Stomach smooth muscle (tissue), 2 donors: ENCODE results near the gene TRUB1.

ENCODE experiments used
- H3K27ac ChIP-seq: one replicate; pipeline ENCODE4 v1.7.0; 2013; ENCODE audit warnings: mild to moderate bottlenecking, low read length, inconsistent platforms
- H3K27me3 ChIP-seq, 2 donors: one replicate each; pipeline ENCODE4 v1.7.0; 2013; ENCODE audit warnings: low read length in 2 of 2; ENCODE audit not compliant: insufficient read depth in 2 of 2, control insufficient read depth in 1 of 2
- H3K36me3 ChIP-seq, 2 donors: one replicate each; pipeline ENCODE4 v1.7.0; 2013; ENCODE audit warnings: low read length in 2 of 2; ENCODE audit not compliant: control insufficient read depth in 2 of 2, insufficient read depth in 2 of 2
- H3K4me1 ChIP-seq: one replicate; pipeline ENCODE4 v1.7.0; 2013; ENCODE audit warnings: low read length; ENCODE audit not compliant: control insufficient read depth, insufficient read depth
- H3K4me3 ChIP-seq, 2 donors: one replicate each; pipeline ENCODE4 v1.7.0; 2013; ENCODE audit warnings: low read length in 2 of 2
- H3K9ac ChIP-seq, 2 donors: one replicate each; pipeline ENCODE4 v1.7.0; 2013; ENCODE audit warnings: low read length in 2 of 2, mild to moderate bottlenecking in 1 of 2
- H3K9me3 ChIP-seq, 2 donors: one replicate each; pipeline ENCODE4 v1.7.0; 2013; ENCODE audit warnings: low read length in 2 of 2; ENCODE audit not compliant: control insufficient read depth in 2 of 2
- donor health status: healthy.
- donor health status: Pancreatic carcinoma.

The TRUB1 gene

DNA sequence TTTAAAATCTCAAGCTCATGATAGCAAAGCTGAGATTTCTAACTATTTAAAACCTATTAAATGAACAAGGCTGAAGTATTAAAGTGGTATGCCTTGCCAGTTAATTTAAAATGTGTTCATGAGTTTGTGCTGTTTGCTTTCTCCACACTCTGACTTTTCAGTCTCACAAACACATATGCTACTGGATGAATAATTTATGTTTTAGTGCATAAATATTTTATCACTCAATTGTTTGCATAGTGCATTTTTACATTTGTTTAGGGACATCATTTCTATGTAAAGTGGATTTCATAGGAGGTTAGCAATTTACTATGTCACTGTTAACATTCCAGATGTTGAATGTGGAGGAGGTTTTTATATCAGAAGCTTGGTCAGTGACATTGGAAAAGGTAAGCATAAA, 36.0 kb downstream of the TRUB1 start:
- Histone ChIP-seq H3K27ac (no peak overlapping the region), H3K4me3 (no peak overlapping the region), H3K9me3 (no peaks in the 10 kb centered on the region), H3K9ac (no peak overlapping the region), H3K4me1 (no peaks in the 10 kb centered on the region), H3K27me3 (no peaks in the 10 kb centered on the region), H3K36me3 (peaks cover 0 to 6% of the 10 kb centered on the region in 2 donors)

DNA sequence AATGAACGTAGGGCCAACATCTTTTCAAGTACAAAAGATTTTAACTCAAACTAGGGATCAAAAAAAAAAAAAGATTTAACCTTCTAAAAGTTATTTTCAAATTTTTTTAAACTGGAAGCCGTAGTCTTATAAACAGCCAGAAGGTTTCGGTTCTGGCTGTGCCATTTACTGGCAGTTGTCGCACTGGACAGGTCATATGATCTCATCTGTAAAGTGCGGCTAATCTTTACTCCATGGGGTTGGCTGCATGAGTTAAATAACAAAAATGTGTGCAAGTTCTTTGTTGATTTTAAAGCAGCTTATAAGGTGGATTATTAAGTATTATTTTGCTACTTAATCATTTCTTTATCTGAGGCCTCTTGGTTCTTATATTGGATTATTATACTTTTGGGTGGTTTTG, 36.6 kb downstream of the TRUB1 start:
- Histone ChIP-seq H3K4me3 (no peak overlapping the region), H3K9me3 (no peaks in the 10 kb centered on the region), H3K27ac (no peak overlapping the region), H3K4me1 (no peaks in the 10 kb centered on the region), H3K9ac (no peak overlapping the region), H3K36me3 (peaks cover 0 to 6% of the 10 kb centered on the region in 2 donors), H3K27me3 (no peaks in the 10 kb centered on the region)

DNA sequence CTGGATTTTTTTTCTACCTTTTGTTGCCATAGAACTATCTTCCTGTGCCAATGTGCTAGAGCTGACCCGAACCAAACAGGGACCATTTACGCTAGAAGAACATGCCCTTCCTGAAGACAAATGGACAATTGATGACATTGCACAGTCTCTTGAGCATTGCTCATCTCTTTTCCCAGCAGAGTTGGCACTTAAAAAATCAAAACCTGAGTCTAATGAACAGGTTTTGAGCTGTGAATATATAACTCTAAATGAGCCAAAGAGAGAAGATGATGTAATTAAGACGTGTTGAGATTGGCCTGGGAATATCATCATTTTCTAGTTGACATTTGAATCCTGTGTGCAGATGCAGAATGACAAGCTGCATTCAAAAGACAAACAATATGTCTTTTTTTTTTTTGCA, 37.1 kb downstream of the TRUB1 start:
- Histone ChIP-seq H3K9ac (no peak overlapping the region), H3K4me3 (no peak overlapping the region), H3K27ac (no peak overlapping the region)

DNA sequence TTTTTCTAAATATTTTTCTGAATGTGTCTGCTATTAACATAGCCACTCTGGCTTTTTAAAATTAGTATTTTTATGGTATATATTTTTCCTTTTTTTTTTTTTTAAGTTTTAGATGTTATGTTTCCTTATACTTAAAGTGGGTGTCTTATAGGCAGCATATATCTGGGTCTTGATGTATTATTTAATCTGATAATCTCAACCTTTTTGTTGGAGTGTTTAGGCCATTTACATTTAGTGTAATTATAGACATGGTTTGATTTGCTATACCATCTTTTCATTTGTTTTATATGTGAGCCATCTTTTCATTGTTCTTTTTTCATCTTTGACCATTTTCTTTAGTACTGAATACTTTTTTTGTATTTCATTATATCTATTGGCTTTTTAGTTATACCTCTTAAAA, 45.0 kb downstream of the TRUB1 start:
- H3K36me3 ChIP-seq, result peaks cover 4 to 13% of the 10 kb centered on the region in 2 donors
- no peak overlapping the region for H3K4me3 ChIP-seq
- H3K27me3 ChIP-seq, result no peaks in the 10 kb centered on the region
- no peak overlapping the region for H3K9ac ChIP-seq
- H3K9me3 ChIP-seq, result peaks cover 0 to 14% of the 10 kb centered on the region in 2 donors
- H3K4me1 ChIP-seq, result peaks cover under 1% of the 10 kb centered on the region
- H3K27ac ChIP-seq, result no peak overlapping the region

More for the DNA sequence above, 37.1 kb downstream of the TRUB1 start:
- Histone ChIP-seq H3K27me3 (no peaks in the 10 kb centered on the region), H3K4me1 (no peaks in the 10 kb centered on the region), H3K36me3 (peaks cover 2 to 6% of the 10 kb centered on the region in 2 donors), H3K9me3 (no peaks in the 10 kb centered on the region)

DNA sequence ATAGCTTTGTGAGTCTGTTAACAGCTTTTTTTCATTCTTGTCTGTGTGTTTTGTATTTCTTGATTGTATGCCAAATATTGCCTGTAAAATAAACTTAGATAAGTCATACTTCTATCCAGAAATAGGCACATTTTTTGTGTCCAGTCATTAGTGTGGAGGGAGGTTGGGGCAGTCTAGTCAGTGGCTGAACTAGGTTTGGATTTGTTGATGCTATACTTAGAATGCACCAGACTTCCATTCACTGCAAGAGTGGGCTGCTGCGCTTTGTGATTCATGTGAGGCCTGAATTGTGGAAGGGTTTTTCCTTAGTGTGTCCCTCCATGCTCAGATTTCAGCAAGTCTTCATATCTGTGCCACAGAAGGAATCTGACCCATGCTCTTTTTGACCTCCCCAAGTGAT, 50.0 kb downstream of the TRUB1 start:
- Histone ChIP-seq H3K4me1 (peaks cover 4% of the 10 kb centered on the region), H3K27ac (no peak overlapping the region), H3K9ac (no peak overlapping the region), H3K36me3 (peaks cover 2 to 11% of the 10 kb centered on the region in 2 donors), H3K27me3 (no peaks in the 10 kb centered on the region), H3K4me3 (no peak overlapping the region), H3K9me3 (peaks cover 0 to 11% of the 10 kb centered on the region in 2 donors)

DNA sequence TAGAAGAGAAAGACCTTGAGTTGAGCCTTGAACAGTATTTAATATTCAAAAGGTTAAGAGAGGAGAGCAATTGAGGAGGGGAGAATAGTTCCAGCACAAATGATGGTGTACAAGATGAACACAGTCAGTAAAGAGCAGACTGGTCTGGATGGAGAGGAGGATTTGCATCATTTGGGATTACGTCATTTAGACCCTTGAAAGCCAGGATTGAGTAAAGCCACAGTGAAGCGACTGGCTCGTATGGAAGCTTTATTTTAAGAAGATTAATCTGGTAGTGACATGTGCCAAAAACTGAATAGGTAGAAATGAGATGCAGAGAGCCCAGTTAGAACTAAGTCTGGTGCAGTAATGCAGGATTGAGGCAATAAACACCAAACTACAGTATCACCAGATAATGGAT, 52.6 kb downstream of the TRUB1 start:
- Histone ChIP-seq H3K9ac (no peak overlapping the region), H3K4me1 (peaks cover 4% of the 10 kb centered on the region), H3K27me3 (no peaks in the 10 kb centered on the region), H3K9me3 (no peaks in the 10 kb centered on the region), H3K4me3 (no peak overlapping the region), H3K27ac (no peak overlapping the region), H3K36me3 (no peaks in the 10 kb centered on the region)

DNA sequence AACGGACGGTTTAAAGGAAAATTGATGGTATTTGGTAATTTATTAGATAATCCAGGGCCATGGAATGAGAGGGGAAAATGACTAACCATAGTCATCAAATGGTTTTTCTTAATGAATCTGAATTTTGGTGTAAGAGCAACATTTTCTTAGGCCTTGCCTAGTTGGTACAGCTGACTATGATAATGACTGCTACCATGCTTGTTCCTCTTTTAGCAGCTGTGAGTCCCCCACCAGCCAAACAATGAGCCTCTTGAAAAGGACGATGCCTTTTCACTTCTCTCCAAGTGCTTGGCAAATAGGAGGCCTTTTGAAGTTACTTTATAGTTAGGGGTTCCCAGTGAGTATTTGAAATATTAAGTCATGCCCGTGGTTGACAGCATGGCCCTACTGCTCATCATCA, 53.0 kb downstream of the TRUB1 start:
- Histone ChIP-seq H3K36me3 (no peaks in the 10 kb centered on the region), H3K4me1 (peaks cover 4% of the 10 kb centered on the region), H3K4me3 (no peak overlapping the region), H3K27ac (no peak overlapping the region), H3K9ac (no peak overlapping the region), H3K27me3 (no peaks in the 10 kb centered on the region), H3K9me3 (no peaks in the 10 kb centered on the region)

DNA sequence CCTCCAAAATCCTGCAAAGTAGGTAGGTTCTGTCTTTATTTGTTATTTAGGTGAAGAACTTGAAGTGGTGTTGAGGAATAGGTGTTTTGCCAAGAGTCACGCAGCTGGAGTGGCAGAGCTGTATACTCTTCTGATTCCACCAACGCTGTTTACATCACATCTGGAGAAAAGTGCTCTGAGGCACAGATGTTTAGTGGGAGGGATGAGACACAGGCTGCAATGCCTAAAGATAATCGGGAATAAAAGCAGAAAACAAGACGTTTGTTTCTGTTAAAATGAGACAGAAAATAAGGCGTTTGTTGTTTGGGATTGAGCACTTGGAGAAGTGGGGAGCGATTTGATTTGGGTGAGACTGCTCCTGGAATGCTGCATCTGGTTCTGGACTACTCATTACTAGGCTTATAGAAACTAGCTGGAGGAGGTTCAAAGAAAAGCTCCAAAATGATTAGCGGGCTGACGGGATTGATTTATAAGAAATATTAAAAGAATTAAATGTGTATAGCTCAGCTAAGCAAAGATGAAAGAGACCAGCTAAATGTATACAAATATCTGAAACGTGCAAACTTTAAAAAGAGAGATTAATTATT, 54.3 kb downstream of the TRUB1 start:
- Histone ChIP-seq H3K9ac (no peak overlapping the region), H3K4me3 (no peak overlapping the region), H3K27ac (no peak overlapping the region), H3K27me3 (no peaks in the 10 kb centered on the region), H3K36me3 (no peaks in the 10 kb centered on the region), H3K9me3 (no peaks in the 10 kb centered on the region), H3K4me1 (peaks cover 4% of the 10 kb centered on the region)

DNA sequence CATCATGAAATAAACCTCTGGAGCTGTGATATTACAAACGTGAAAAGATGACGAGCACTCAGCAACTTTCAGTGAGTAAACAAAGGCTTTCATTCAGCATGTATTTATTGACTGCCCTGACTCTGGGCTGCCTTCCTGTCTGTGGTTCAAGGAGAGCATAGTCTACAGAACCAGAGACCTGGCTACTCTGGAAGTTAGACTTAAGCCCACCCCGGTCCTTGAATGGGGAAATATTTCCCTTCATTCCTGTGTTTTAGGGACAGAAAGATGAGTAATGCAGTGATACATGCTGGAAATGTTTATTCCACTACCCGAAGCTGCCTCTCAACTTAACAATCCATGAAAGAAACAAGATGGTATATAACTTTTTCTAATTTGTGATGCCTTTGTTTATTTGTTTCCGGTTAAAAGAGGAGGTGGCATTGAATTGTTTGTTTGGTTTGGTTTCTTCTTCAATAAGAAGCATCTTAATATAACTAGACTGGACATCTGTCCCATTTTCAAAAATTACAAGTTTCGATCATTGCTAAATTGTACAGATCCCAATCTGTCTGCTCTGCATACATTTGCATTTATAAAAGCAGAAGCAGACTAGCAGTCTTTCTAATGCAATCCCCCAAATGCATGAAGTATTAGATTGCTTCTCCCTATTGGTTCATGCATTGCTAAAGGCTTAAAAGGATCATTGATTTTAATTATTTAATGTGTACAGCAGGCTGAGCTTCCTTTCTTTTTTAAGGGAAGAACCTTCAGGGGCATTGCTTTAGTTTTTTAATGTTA, 57.7 kb downstream of the TRUB1 start:
- Histone ChIP-seq H3K9ac (no peak overlapping the region), H3K9me3 (no peaks in the 10 kb centered on the region), H3K27me3 (no peaks in the 10 kb centered on the region), H3K4me1 (no peaks in the 10 kb centered on the region), H3K27ac (no peak overlapping the region), H3K36me3 (no peaks in the 10 kb centered on the region), H3K4me3 (no peak overlapping the region)

DNA sequence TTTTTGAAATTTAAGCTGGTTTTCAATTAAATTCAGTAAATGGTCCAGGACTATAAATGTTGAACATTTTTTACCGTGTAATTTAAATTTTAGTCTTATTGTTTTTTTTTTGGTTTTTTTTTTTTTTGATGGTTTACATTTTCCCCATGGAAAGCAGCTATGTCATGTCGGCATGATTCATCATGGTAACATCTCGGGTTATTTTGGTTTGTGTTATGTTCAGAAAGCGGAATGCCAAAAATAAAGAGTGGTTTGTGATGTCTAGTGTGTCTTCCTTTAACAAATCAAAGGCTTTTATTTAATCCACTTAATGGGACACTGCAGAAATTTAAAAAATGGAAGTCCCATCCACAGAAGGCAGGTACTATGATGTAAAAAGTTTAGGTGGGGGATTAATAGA, 58.5 kb downstream of the TRUB1 start:
- no peaks in the 10 kb centered on the region for H3K27me3 ChIP-seq
- no peak overlapping the region for H3K27ac ChIP-seq

DNA sequence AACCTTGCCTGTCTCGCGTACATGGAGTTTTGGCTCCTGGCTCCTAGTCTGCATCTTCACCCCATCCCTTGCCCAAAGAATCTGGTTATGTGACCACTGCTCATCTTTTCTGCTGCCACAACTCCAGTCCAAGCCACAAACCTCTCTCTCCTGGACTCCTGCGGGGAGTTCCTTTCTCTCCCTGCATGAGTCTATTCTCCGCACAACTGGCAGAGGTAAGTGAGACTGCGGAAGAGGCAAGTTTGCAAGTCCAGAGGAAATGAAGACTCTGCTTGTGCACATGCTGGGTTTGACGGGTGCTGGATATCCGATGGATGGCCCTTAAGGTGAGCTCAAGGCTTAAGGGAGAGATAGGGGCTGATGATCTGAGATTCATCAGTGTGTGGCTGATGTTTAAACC, 61.0 kb downstream of the TRUB1 start:
- H3K27me3 ChIP-seq, result no peaks in the 10 kb centered on the region
- H3K27ac ChIP-seq, result no peak overlapping the region
- H3K9ac ChIP-seq, result no peak overlapping the region
- no peaks in the 10 kb centered on the region for H3K36me3 ChIP-seq
- no peak overlapping the region for H3K4me3 ChIP-seq
- no peaks in the 10 kb centered on the region for H3K9me3 ChIP-seq
- H3K4me1 ChIP-seq, result no peaks in the 10 kb centered on the region

More for the DNA sequence above, 58.5 kb downstream of the TRUB1 start:
- H3K9me3 ChIP-seq, result no peaks in the 10 kb centered on the region
- no peak overlapping the region for H3K9ac ChIP-seq
- H3K36me3 ChIP-seq, result no peaks in the 10 kb centered on the region
- no peak overlapping the region for H3K4me3 ChIP-seq
- no peaks in the 10 kb centered on the region for H3K4me1 ChIP-seq
